ENCODE data around the gene CEP78. TPM values are rescaled to one million over a fixed set of nuclear protein-coding genes. Genes with fewer than 3 reads are reported as not detected.
"Not testable (repeated sequence)": the region's sequence is repeated elsewhere in the genome, so short reads cannot be mapped to it uniquely, and the experiment has no call there.

CEP78 gene
- total RNA-seq, 6 experiments from 2014 or later: 5.5 to 10.4 (median 8.7) TPM

GRCh38 chr9:78273761-78274160 is 37.9 kb downstream of the CEP78 start:
- Histone ChIP-seq H3K36me3 (no peaks in the 10 kb centered on the region), H3K27me3 (no peaks in the 10 kb centered on the region), H3K4me1 (peaks cover 0 to 12% (median 4%) of the 10 kb centered on the region in 4 donors), H3K9me3 (no peaks in the 10 kb centered on the region), H3K4me3 (no peak overlapping the region), H3K27ac (no peak overlapping the region)
- TF ChIP-seq POLR2A (IDR thresholded peaks at IDR 0.05): no peak
- 95% methylated on average over 3 of the region's 3 CpGs for WGBS (ENCODE audit: insufficient coverage, low coverage, low lambda C conversion rate, missing lambda C conversion rate)
- ATAC-seq: no peak
- intact Hi-C loops (cut with DNase I): no loop called here
- DNase-seq: no peak

GRCh38 chr9:78278177-78278777 is 42.4 kb downstream of the CEP78 start:
- ATAC-seq: peak; percentile 82 to 93 (median 88)

GRCh38 chr9:78278801-78279200 is 42.9 kb downstream of the CEP78 start:
- Histone ChIP-seq H3K9me3 (no peaks in the 10 kb centered on the region), H3K27me3 (no peaks in the 10 kb centered on the region), H3K36me3 (no peaks in the 10 kb centered on the region), H3K4me1 (peaks cover 0 to 34% (median 13%) of the 10 kb centered on the region in 4 donors), H3K27ac (peak overlapping the region in 2 of 3 donors; percentile 75 to 83), H3K4me3 (no peak overlapping the region)
- peak; percentile 36 to 64 (median 52) for ATAC-seq
- intact Hi-C loops (cut with DNase I): no loop called here
- no peak for DNase-seq
- 40% methylated on average over 1 of the region's 1 CpG for WGBS (ENCODE audit: insufficient coverage, low coverage, low lambda C conversion rate, missing lambda C conversion rate)
- TF ChIP-seq CTCF (IDR thresholded peaks at IDR 0.05) (no peak), POLR2A (IDR thresholded peaks at IDR 0.05) (no peak)

More at GRCh38 chr9:78278177-78278777, 42.4 kb downstream of the CEP78 start:
- Histone ChIP-seq H3K9me3 (no peaks in the 10 kb centered on the region), H3K4me1 (peaks cover 0 to 34% (median 13%) of the 10 kb centered on the region in 4 donors), H3K36me3 (no peaks in the 10 kb centered on the region), H3K27ac (peak overlapping the region in 2 of 3 donors; percentile 75 to 83), H3K27me3 (no peaks in the 10 kb centered on the region), H3K4me3 (no peak overlapping the region)
- 28% methylated on average over 5 of the region's 5 CpGs for WGBS (ENCODE audit: insufficient coverage, low coverage, low lambda C conversion rate, missing lambda C conversion rate)
- TF ChIP-seq CTCF (IDR thresholded peaks at IDR 0.05): no peak
- TF ChIP-seq POLR2A (IDR thresholded peaks at IDR 0.05): no peak
- intact Hi-C loops (cut with DNase I): no loop called here
- no peak for DNase-seq

- DNase-seq (peak; percentile 35 to 89 (median 88)), ATAC-seq (peak; percentile 66 to 84 (median 78))
- WGBS (ENCODE audit: insufficient coverage, low coverage, low lambda C conversion rate, missing lambda C conversion rate): 40% methylated on average over 2 of the region's 3 CpGs
- H3K27me3 ChIP-seq: no peaks in the 10 kb centered on the region
- H3K36me3 ChIP-seq: no peaks in the 10 kb centered on the region
- no peak overlapping the region for H3K4me3 ChIP-seq
- peak overlapping the region in 2 of 3 donors; percentile 51 to 72 for H3K27ac ChIP-seq
- no peaks in the 10 kb centered on the region for H3K9me3 ChIP-seq
- TF ChIP-seq POLR2A (IDR thresholded peaks at IDR 0.05) (no peak), CTCF (IDR thresholded peaks at IDR 0.05) (no peak)
- peaks cover 0 to 42% (median 15%) of the 10 kb centered on the region in 4 donors for H3K4me1 ChIP-seq
- intact Hi-C loops (cut with DNase I): no loop called here
Measured at GRCh38 chr9:78280982-78281668, 45.2 kb downstream of the CEP78 start.

- H3K4me3 ChIP-seq; H3K9me3 ChIP-seq; H3K36me3 ChIP-seq; ATAC-seq; intact Hi-C loops (cut with DNase I); H3K27ac ChIP-seq; DNase-seq; H3K27me3 ChIP-seq: not testable (repeated sequence)
- peaks cover 0 to 38% (median 14%) of the 10 kb centered on the region in 4 donors for H3K4me1 ChIP-seq
- 84% methylated on average over 4 of the region's 4 CpGs for WGBS (ENCODE audit: insufficient coverage, low coverage, low lambda C conversion rate, missing lambda C conversion rate)
Measured at GRCh38 chr9:78284181-78284580, 48.3 kb downstream of the CEP78 start.

All from right lobe of liver (tissue), 6 donors.